ENCODE measurements around the gene XYLT1. TPM values are rescaled to one million over a fixed set of nuclear protein-coding genes. Genes with fewer than 3 reads are reported as not detected.
"Not testable (repeated sequence)": the region's sequence is repeated elsewhere in the genome, so short reads cannot be mapped to it uniquely, and the experiment has no call there.

The XYLT1 gene
- total and polyA plus RNA-seq, 12 donors = 0.29 to 4.0 (median 1.6) TPM

GRCh38 chr16:17412791-17413190, 58.0 kb downstream of the XYLT1 start:
- ATAC-seq = no peak
- WGBS, 2 donors = 92 to 94% methylated on average over 5 of the region's 5 CpGs
- intact Hi-C loops (cut with DNase I) = loop anchor here in 1 of 10 donors (5.0 kb wide), 1 partner anchor 135 kb away; no protein-coding TSS in a partner anchor
- H3K4me3 ChIP-seq = no peak overlapping the region
- H3K36me3 ChIP-seq = no peaks in the 10 kb centered on the region
- DNase-seq = no peak
- H3K9me3 ChIP-seq = peaks cover 0 to 10% (median 0%) of the 10 kb centered on the region in 11 donors
- no peaks in the 10 kb centered on the region for H3K27me3 ChIP-seq
- peaks cover 0 to 30% (median 8%) of the 10 kb centered on the region in 9 donors for H3K4me1 ChIP-seq
- H3K27ac ChIP-seq = no peak overlapping the region
- TF ChIP-seq, protein P1, sequence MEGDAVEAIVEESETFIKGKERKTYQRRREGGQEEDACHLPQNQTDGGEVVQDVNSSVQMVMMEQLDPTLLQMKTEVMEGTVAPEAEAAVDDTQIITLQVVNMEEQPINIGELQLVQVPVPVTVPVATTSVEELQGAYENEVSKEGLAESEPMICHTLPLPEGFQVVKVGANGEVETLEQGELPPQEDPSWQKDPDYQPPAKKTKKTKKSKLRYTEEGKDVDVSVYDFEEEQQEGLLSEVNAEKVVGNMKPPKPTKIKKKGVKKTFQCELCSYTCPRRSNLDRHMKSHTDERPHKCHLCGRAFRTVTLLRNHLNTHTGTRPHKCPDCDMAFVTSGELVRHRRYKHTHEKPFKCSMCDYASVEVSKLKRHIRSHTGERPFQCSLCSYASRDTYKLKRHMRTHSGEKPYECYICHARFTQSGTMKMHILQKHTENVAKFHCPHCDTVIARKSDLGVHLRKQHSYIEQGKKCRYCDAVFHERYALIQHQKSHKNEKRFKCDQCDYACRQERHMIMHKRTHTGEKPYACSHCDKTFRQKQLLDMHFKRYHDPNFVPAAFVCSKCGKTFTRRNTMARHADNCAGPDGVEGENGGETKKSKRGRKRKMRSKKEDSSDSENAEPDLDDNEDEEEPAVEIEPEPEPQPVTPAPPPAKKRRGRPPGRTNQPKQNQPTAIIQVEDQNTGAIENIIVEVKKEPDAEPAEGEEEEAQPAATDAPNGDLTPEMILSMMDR (IDR thresholded peaks at IDR 0.05) = no peak

- intact Hi-C loops (cut with DNase I) = loop anchor here in 1 of 10 donors (5.0 kb wide), 1 partner anchor 135 kb away; no protein-coding TSS in a partner anchor
- Histone ChIP-seq H3K27me3 (no peaks in the 10 kb centered on the region), H3K9me3 (peaks cover 0 to 15% (median 0%) of the 10 kb centered on the region in 11 donors), H3K27ac (no peak overlapping the region), H3K36me3 (no peaks in the 10 kb centered on the region), H3K4me3 (no peak overlapping the region), H3K4me1 (peaks cover 0 to 25% (median 8%) of the 10 kb centered on the region in 9 donors)
- WGBS, 2 donors = 74 to 78% methylated on average over 7 of the region's 7 CpGs
- ATAC-seq = no peak
- no peak for DNase-seq
- TF ChIP-seq, protein P1 (IDR thresholded peaks at IDR 0.05) = no peak
Measured at GRCh38 chr16:17412221-17412620, 58.5 kb downstream of the XYLT1 start.

- Histone ChIP-seq H3K4me1 (peaks cover 0 to 23% (median 0%) of the 10 kb centered on the region in 9 donors), H3K4me3 (no peak overlapping the region), H3K9me3 (peaks cover 0 to 15% (median 0%) of the 10 kb centered on the region in 11 donors), H3K27ac (no peak overlapping the region), H3K27me3 (no peaks in the 10 kb centered on the region), H3K36me3 (no peaks in the 10 kb centered on the region)
- intact Hi-C loops (cut with DNase I) = loop anchor here in 1 of 10 donors (5.0 kb wide), 1 partner anchor 134 kb away; no protein-coding TSS in a partner anchor
- TF ChIP-seq, protein P1 (IDR thresholded peaks at IDR 0.05) = no peak
- DNase-seq (no peak), ATAC-seq (no peak)
- WGBS, 2 donors = 86 to 91% methylated on average over 2 of the region's 2 CpGs
Measured at GRCh38 chr16:17411263-17411662, 59.5 kb downstream of the XYLT1 start.

- not testable (repeated sequence) for H3K4me3 ChIP-seq, H3K27me3 ChIP-seq, H3K36me3 ChIP-seq, ATAC-seq, H3K27ac ChIP-seq, DNase-seq
- Histone ChIP-seq H3K4me1 (peaks cover 0 to 26% (median 0%) of the 10 kb centered on the region in 9 donors), H3K9me3 (peaks cover 0 to 15% (median 0%) of the 10 kb centered on the region in 11 donors)
- intact Hi-C loops (cut with DNase I) = loop anchor here in 1 of 10 donors (5.0 kb wide), 1 partner anchor 133 kb away; no protein-coding TSS in a partner anchor
- 87 to 89% methylated on average over 6 of the region's 6 CpGs for WGBS, 2 donors
Measured at GRCh38 chr16:17410316-17410715, 60.4 kb downstream of the XYLT1 start.

DNA sequence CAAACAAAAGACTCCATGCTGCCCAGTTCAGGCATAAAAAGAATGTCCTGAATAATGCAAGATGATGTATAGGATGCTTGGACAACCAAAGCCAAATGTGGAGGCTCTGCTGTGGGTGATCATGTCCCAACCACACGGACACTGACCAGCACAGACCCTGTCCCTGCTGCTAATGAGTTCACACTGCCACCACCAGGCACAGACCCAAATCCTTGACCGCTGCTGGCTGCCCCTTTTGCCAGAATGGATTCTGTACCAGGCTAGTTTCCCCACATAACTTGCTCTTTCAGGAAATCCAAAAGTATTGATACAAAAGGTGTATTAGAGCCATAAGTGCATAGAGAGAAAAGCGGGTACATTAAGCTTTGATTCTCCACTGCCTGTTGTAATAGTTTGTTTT, 60.9 kb downstream of the XYLT1 start:
- 85 to 91% methylated on average over 3 of the region's 3 CpGs for WGBS, 2 donors
- Histone ChIP-seq H3K27me3 (no peaks in the 10 kb centered on the region), H3K4me1 (peaks cover 0 to 30% (median 2%) of the 10 kb centered on the region in 9 donors), H3K36me3 (no peaks in the 10 kb centered on the region), H3K4me3 (no peak overlapping the region), H3K9me3 (peaks cover 0 to 15% (median 0%) of the 10 kb centered on the region in 11 donors), H3K27ac (no peak overlapping the region)
- no peak for DNase-seq
- TF ChIP-seq, protein P1 (IDR thresholded peaks at IDR 0.05) = no peak
- intact Hi-C loops (cut with DNase I) = loop anchor here in 2 of 10 donors (5.0 to 10.0 kb wide), 2 partner anchors 55 to 133 kb away; no protein-coding TSS in a partner anchor
- ATAC-seq = no peak

All from heart right ventricle (tissue), 16 donors.